Thyroid gland (tissue), 4 donors: Measurements from ENCODE around the gene CTNNBL1.

Source experiments
- POLR2A ChIP-seq, 2 donors: fragments of 450-650 bp; IDR thresholded peaks; one replicate each; pipeline ENCODE4 v1.6.1; 2017; ENCODE audit warnings: antibody characterized with exemption in 2 of 2, mild to moderate bottlenecking in 2 of 2, moderate library complexity in 1 of 2
- TF ChIP-seq, protein P1 (sequence below), 6 experiments: fragments of 200-600 bp in 3 of 6; fragments of 450-650 bp in 3 of 6; sonication (generic) in 3 of 6; IDR thresholded peaks; one replicate each; pipeline ENCODE4 v1.5.1; 2016 to 2019; ENCODE audit warnings: antibody characterized with exemption in 6 of 6, mild to moderate bottlenecking in 2 of 6, inconsistent platforms in 1 of 6, moderate library complexity in 1 of 6

DNA sequence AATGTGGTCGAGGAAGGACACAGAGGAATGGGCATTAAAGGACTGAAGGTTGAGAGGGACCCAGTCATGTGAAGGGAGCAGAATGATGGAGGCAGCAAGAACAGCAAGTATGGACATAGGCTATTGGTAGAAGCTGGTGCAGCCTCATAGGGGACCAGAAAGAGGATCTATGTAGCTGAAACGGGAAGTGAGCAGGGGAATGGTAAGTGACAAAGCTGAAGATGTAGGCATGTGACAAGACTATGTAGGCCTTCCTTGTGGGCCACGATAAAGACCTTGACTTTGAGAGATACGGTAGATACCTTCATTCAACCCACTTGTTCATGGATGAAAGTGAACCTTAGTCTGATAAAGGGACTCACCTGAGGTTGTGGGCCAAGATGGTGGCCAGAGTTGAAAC lies 3.5 kb downstream of the CTNNBL1 start:
- TF ChIP-seq, protein P1, sequence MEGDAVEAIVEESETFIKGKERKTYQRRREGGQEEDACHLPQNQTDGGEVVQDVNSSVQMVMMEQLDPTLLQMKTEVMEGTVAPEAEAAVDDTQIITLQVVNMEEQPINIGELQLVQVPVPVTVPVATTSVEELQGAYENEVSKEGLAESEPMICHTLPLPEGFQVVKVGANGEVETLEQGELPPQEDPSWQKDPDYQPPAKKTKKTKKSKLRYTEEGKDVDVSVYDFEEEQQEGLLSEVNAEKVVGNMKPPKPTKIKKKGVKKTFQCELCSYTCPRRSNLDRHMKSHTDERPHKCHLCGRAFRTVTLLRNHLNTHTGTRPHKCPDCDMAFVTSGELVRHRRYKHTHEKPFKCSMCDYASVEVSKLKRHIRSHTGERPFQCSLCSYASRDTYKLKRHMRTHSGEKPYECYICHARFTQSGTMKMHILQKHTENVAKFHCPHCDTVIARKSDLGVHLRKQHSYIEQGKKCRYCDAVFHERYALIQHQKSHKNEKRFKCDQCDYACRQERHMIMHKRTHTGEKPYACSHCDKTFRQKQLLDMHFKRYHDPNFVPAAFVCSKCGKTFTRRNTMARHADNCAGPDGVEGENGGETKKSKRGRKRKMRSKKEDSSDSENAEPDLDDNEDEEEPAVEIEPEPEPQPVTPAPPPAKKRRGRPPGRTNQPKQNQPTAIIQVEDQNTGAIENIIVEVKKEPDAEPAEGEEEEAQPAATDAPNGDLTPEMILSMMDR (IDR thresholded peaks at IDR 0.05), result no peak
- no peak for TF ChIP-seq POLR2A (IDR thresholded peaks at IDR 0.05)
